ENCODE measurements around the gene S100Z.

GRCh38 chr5:76845890-76846289 is 3.9 kb upstream of the S100Z start:
- TF ChIP-seq POLR2A (IDR thresholded peaks at IDR 0.05) (no peak), CTCF (IDR thresholded peaks at IDR 0.05) (no peak)
